HUES48 (cell line): ENCODE data around the gene KRT83.
A peak's percentile ranks its signal among the peaks of the same experiment; 100 is the strongest.

Experiments used
- H3K27ac ChIP-seq: one replicate; pipeline ENCODE4 v1.7.0; 2013; ENCODE audit warnings: low read depth, low read length, inconsistent platforms
- H3K27me3 ChIP-seq: 2 replicates; pipeline ENCODE4 v1.6.1; 2013; ENCODE audit warnings: mild to moderate bottlenecking, low read length; ENCODE audit not compliant: control insufficient read depth, insufficient read depth
- H3K36me3 ChIP-seq: 2 replicates; pipeline ENCODE4 v1.6.1; 2013; ENCODE audit warnings: low read length; ENCODE audit not compliant: control insufficient read depth, insufficient read depth
- H3K4me1 ChIP-seq: 2 replicates; pipeline ENCODE4 v1.6.1; 2013; ENCODE audit warnings: mild to moderate bottlenecking, low read length; ENCODE audit not compliant: control insufficient read depth, insufficient read depth
- H3K4me3 ChIP-seq: 2 replicates; pipeline ENCODE4 v1.5.1; 2013; ENCODE audit warnings: mild to moderate bottlenecking, low read depth, low read length
- H3K9ac ChIP-seq: 2 replicates; pipeline ENCODE4 v1.6.1; 2013; ENCODE audit warnings: mild to moderate bottlenecking, low read depth, low read length, moderate library complexity
- H3K9me3 ChIP-seq: 2 replicates; pipeline ENCODE4 v1.6.1; 2013; ENCODE audit warnings: low read length; ENCODE audit not compliant: control insufficient read depth, insufficient read depth

The KRT83 gene

GRCh38 chr12:52284562-52285171, 36.5 kb downstream of the KRT83 start:
- Histone ChIP-seq H3K9ac (no peak overlapping the region), H3K27me3 (no peaks in the 10 kb centered on the region), H3K36me3 (no peaks in the 10 kb centered on the region), H3K4me3 (no peak overlapping the region), H3K4me1 (no peaks in the 10 kb centered on the region), H3K9me3 (no peaks in the 10 kb centered on the region), H3K27ac (no peak overlapping the region)

GRCh38 chr12:52280796-52281560, 40.2 kb downstream of the KRT83 start:
- Histone ChIP-seq H3K27ac (no peak overlapping the region), H3K9me3 (no peaks in the 10 kb centered on the region), H3K9ac (no peak overlapping the region), H3K4me1 (peaks cover 3% of the 10 kb centered on the region; the same call in 1 of the 2 replicates), H3K36me3 (no peaks in the 10 kb centered on the region), H3K27me3 (peaks cover 10% of the 10 kb centered on the region), H3K4me3 (no peak overlapping the region)

GRCh38 chr12:52280319-52280795, 40.8 kb downstream of the KRT83 start:
- H3K36me3 ChIP-seq, result no peaks in the 10 kb centered on the region
- no peak overlapping the region for H3K27ac ChIP-seq
- no peaks in the 10 kb centered on the region for H3K9me3 ChIP-seq
- H3K9ac ChIP-seq, result no peak overlapping the region
- no peak overlapping the region for H3K4me3 ChIP-seq
- H3K4me1 ChIP-seq, result peaks cover 3% of the 10 kb centered on the region; the same call in 1 of the 2 replicates
- H3K27me3 ChIP-seq, result peaks cover 10% of the 10 kb centered on the region

- Histone ChIP-seq H3K27ac (no peak overlapping the region), H3K4me3 (no peak overlapping the region), H3K36me3 (no peaks in the 10 kb centered on the region), H3K9ac (no peak overlapping the region), H3K27me3 (peaks cover 10% of the 10 kb centered on the region), H3K9me3 (no peaks in the 10 kb centered on the region), H3K4me1 (peaks cover 3% of the 10 kb centered on the region; the same call in 1 of the 2 replicates)
Measured at GRCh38 chr12:52279422-52280318, 41.5 kb downstream of the KRT83 start.

- H3K27ac ChIP-seq, result no peak overlapping the region
- H3K9ac ChIP-seq, result no peak overlapping the region
Measured at GRCh38 chr12:52278575-52279421, 42.4 kb downstream of the KRT83 start.

GRCh38 chr12:52277486-52278245, 43.5 kb downstream of the KRT83 start:
- Histone ChIP-seq H3K4me1 (peaks cover 3% of the 10 kb centered on the region; the same call in 1 of the 2 replicates), H3K36me3 (no peaks in the 10 kb centered on the region), H3K4me3 (no peak overlapping the region), H3K9ac (no peak overlapping the region), H3K27ac (no peak overlapping the region), H3K9me3 (no peaks in the 10 kb centered on the region), H3K27me3 (peaks cover 10% of the 10 kb centered on the region)

More at GRCh38 chr12:52278575-52279421, 42.4 kb downstream of the KRT83 start:
- Histone ChIP-seq H3K4me3 (peak overlapping the region; percentile 50), H3K9me3 (no peaks in the 10 kb centered on the region), H3K27me3 (peaks cover 10% of the 10 kb centered on the region), H3K4me1 (peaks cover 3% of the 10 kb centered on the region; the same call in 1 of the 2 replicates), H3K36me3 (no peaks in the 10 kb centered on the region)

GRCh38 chr12:52275686-52276085, 45.5 kb downstream of the KRT83 start:
- Histone ChIP-seq H3K4me1 (peaks cover 3% of the 10 kb centered on the region; the same call in 1 of the 2 replicates), H3K27me3 (peaks cover 10% of the 10 kb centered on the region), H3K36me3 (no peaks in the 10 kb centered on the region)

GRCh38 chr12:52274521-52275120, 46.6 kb downstream of the KRT83 start, which contains the start of gene KRT86:
KRT86 (plus strand) TSS chr12:52274645; CDS start chr12:52301917, 27,272 bp downstream.
- H3K27ac ChIP-seq, result no peak within 1 kb of the TSS
- H3K9me3 ChIP-seq, result no peaks in the 10 kb centered on the region
- peaks cover 10% of the 10 kb centered on the region for H3K27me3 ChIP-seq
- H3K4me1 ChIP-seq, result peaks cover 3% of the 10 kb centered on the region; the same call in 1 of the 2 replicates
- no peak within 1 kb of the TSS for H3K4me3 ChIP-seq
- H3K36me3 ChIP-seq, result no peaks in the 10 kb centered on the region
- no peak within 1 kb of the TSS for H3K9ac ChIP-seq

More at GRCh38 chr12:52275686-52276085, 45.5 kb downstream of the KRT83 start:
- Histone ChIP-seq H3K27ac (no peak overlapping the region), H3K9me3 (no peaks in the 10 kb centered on the region), H3K9ac (no peak overlapping the region), H3K4me3 (no peak overlapping the region)

- Histone ChIP-seq H3K27me3 (no peaks in the 10 kb centered on the region), H3K9me3 (no peaks in the 10 kb centered on the region), H3K27ac (no peak overlapping the region), H3K4me3 (no peak overlapping the region), H3K36me3 (no peaks in the 10 kb centered on the region), H3K4me1 (peaks cover 3% of the 10 kb centered on the region; the same call in 1 of the 2 replicates), H3K9ac (no peak overlapping the region)
Measured at GRCh38 chr12:52271158-52271557, 50.0 kb downstream of the KRT83 start.
